Sigmoid colon (tissue), 7 donors: ENCODE measurements around the gene DSCAML1. TPM values are rescaled to one million over a fixed set of nuclear protein-coding genes. Genes with fewer than 3 reads are reported as not detected.

Experiments used
- DNase-seq: peaks from one replicate; pipeline ENCODE4 v3.0.0-alpha.2; 2019
- H3K27ac ChIP-seq, 4 donors: fragments of 200-600 bp; sonication (generic); one replicate each; pipeline ENCODE4 v1.5.1; 2016 to 2019; ENCODE audit warnings: mild to moderate bottlenecking in 1 of 4
- H3K27me3 ChIP-seq, 3 donors: fragments of 200-600 bp; sonication (generic); one replicate each; pipeline ENCODE4 v1.5.1; 2019; ENCODE audit warnings: mild to moderate bottlenecking in 1 of 3
- H3K36me3 ChIP-seq, 4 donors: fragments of 200-600 bp; sonication (generic); one replicate each; pipeline ENCODE4 v1.5.1; 2016 to 2019
- H3K4me1 ChIP-seq, 4 donors: fragments of 200-600 bp; sonication (generic); one replicate each; pipeline ENCODE4 v1.5.1; 2017 to 2019
- H3K4me3 ChIP-seq, 4 donors: fragments of 200-600 bp; sonication (generic); one replicate each; pipeline ENCODE4 v1.5.1; 2017 to 2019; ENCODE audit warnings: mild to moderate bottlenecking in 2 of 4, moderate library complexity in 1 of 4
- H3K9me3 ChIP-seq, 4 donors: fragments of 200-600 bp in 3 of 4; sonication (generic) in 3 of 4; one replicate each; pipeline versions ENCODE4 v1.5.1 to v1.6.1; 2013 to 2019
- EP300 ChIP-seq, 4 donors: sonication (generic); formaldehyde crosslinking; IDR thresholded peaks; one replicate each; pipeline ENCODE4 v1.6.1; 2017; ENCODE audit warnings: antibody characterized with exemption in 4 of 4
- POLR2A ChIP-seq, 2 donors: fragments of 450-650 bp; IDR thresholded peaks; one replicate each; pipeline ENCODE4 v1.6.1; 2016; ENCODE audit warnings: antibody characterized with exemption in 2 of 2, mild to moderate bottlenecking in 2 of 2, moderate library complexity in 2 of 2
- POLR2AphosphoS5 ChIP-seq, 4 donors: sonication (generic); formaldehyde crosslinking; IDR thresholded peaks; one replicate each; pipeline ENCODE4 v1.6.1; 2017; ENCODE audit warnings: antibody characterized with exemption in 4 of 4
- WGBS, 2 donors: extraction: QIAGEN DNeasy Blood & Tissue Kit; methylation state at CpG; one replicate each; pipeline ENCODE4 v1.1.7; 2013; 5-methylcytosine and 5-hydroxymethylcytosine counted together
- intact Hi-C: fragments of 100-400 bp; cut with DNase I; formaldehyde crosslinking; loops from one replicate; pipeline ENCODE4 v1.15.1; 2023
- polyA plus RNA-seq, 3 donors: library from polyadenylated mRNA; stranded (reverse); fragments of 200-250 nt; gene quantifications; one replicate each; pipeline ENCODE4 v1.2.3, GENCODE V29; 2013
- total RNA-seq, 4 donors: library from RNA; depleted of rRNA; stranded (reverse); fragments of >200 nt; gene quantifications; one replicate each; pipeline ENCODE4 v1.1.0, GENCODE V29; 2016
- TF ChIP-seq, protein P1 (sequence below), 4 experiments: fragments of 450-650 bp in 3 of 4; fragments of 200-600 bp in 1 of 4; IDR thresholded peaks; one replicate each; pipeline ENCODE4 v1.5.1; 2016 to 2019; ENCODE audit warnings: antibody characterized with exemption in 4 of 4, mild to moderate bottlenecking in 3 of 4, moderate library complexity in 2 of 4
- donor health status: healthy with polysubstance abuse.
- donor health status: Bipolar disorder and iron deficiency.
- donor health status: healthy.

Gene DSCAML1
- total and polyA plus RNA-seq, 7 donors, result under 0.01 to 7.5 (median 1.2) TPM

- intact Hi-C loops, result no loop called here
- Histone ChIP-seq H3K36me3 (peaks cover 5 to 90% (median 37%) of the 10 kb centered on the region in 4 donors), H3K4me1 (no peaks in the 10 kb centered on the region), H3K27ac (no peak overlapping the region), H3K9me3 (no peaks in the 10 kb centered on the region), H3K4me3 (no peak overlapping the region), H3K27me3 (no peaks in the 10 kb centered on the region)
- 94 to 100% methylated on average over 1 of the region's 1 CpG for WGBS, 2 donors
- TF ChIP-seq POLR2A (IDR thresholded peaks at IDR 0.05) (no peak), EP300 (IDR thresholded peaks at IDR 0.05) (no peak), POLR2AphosphoS5 (IDR thresholded peaks at IDR 0.05) (no peak)
- TF ChIP-seq, protein P1, sequence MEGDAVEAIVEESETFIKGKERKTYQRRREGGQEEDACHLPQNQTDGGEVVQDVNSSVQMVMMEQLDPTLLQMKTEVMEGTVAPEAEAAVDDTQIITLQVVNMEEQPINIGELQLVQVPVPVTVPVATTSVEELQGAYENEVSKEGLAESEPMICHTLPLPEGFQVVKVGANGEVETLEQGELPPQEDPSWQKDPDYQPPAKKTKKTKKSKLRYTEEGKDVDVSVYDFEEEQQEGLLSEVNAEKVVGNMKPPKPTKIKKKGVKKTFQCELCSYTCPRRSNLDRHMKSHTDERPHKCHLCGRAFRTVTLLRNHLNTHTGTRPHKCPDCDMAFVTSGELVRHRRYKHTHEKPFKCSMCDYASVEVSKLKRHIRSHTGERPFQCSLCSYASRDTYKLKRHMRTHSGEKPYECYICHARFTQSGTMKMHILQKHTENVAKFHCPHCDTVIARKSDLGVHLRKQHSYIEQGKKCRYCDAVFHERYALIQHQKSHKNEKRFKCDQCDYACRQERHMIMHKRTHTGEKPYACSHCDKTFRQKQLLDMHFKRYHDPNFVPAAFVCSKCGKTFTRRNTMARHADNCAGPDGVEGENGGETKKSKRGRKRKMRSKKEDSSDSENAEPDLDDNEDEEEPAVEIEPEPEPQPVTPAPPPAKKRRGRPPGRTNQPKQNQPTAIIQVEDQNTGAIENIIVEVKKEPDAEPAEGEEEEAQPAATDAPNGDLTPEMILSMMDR (IDR thresholded peaks at IDR 0.05), result no peak
- DNase-seq, result peak; percentile 7
These were observed 413.0 kb downstream of the DSCAML1 start for GRCh38 chr11:117384045-117384444.

- Histone ChIP-seq H3K27me3 (no peaks in the 10 kb centered on the region), H3K9me3 (no peaks in the 10 kb centered on the region), H3K27ac (no peak overlapping the region), H3K4me3 (no peak overlapping the region), H3K36me3 (peaks cover 5 to 86% (median 37%) of the 10 kb centered on the region in 4 donors), H3K4me1 (no peaks in the 10 kb centered on the region)
- intact Hi-C loops, result no loop called here
- DNase-seq, result peak; percentile 13
- no peak for TF ChIP-seq EP300 (IDR thresholded peaks at IDR 0.05)
- no peak for TF ChIP-seq POLR2A (IDR thresholded peaks at IDR 0.05)
- TF ChIP-seq, protein P1 (IDR thresholded peaks at IDR 0.05), result no peak
- TF ChIP-seq POLR2AphosphoS5 (IDR thresholded peaks at IDR 0.05), result no peak
- WGBS, 2 donors, result 92 to 95% methylated on average over 4 of the region's 4 CpGs
These were observed 414.3 kb downstream of the DSCAML1 start for GRCh38 chr11:117382746-117383145.

GRCh38 chr11:117381481-117382387 is 415.3 kb downstream of the DSCAML1 start:
- TF ChIP-seq POLR2AphosphoS5 (IDR thresholded peaks at IDR 0.05) (no peak), POLR2A (IDR thresholded peaks at IDR 0.05) (no peak), EP300 (IDR thresholded peaks at IDR 0.05) (no peak)
- TF ChIP-seq, protein P1 (IDR thresholded peaks at IDR 0.05), result no peak
- Histone ChIP-seq H3K36me3 (peaks cover 0 to 80% (median 30%) of the 10 kb centered on the region in 4 donors), H3K4me3 (no peak overlapping the region), H3K4me1 (no peaks in the 10 kb centered on the region), H3K27ac (no peak overlapping the region), H3K27me3 (no peaks in the 10 kb centered on the region), H3K9me3 (no peaks in the 10 kb centered on the region)
- 95 to 97% methylated on average over 9 of the region's 9 CpGs for WGBS, 2 donors
- peak; percentile 52 for DNase-seq
- intact Hi-C loops, result no loop called here

DNA sequence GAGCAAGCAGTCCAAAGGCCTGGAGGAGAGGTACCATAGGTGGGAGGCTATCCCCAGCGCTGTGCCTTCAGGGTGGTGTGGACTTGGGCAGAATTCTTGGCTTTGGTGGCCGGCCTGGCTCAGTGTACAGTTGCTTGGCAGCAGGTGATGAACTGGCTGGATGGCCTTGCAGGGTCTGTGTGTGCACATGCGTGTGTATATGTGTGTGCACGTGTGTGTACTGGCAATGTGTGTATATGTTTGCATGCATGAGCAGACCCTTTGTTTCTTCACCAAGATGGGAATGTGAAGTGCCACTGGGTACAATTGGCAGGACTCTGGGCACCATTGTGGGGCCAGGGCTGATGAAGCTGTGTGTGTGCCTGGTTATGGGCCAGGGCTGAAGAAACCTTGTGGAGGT is 416.3 kb downstream of the DSCAML1 start:
- DNase-seq, result peak; percentile 55
- H3K27ac ChIP-seq, result no peak overlapping the region

More for the DNA sequence above, 416.3 kb downstream of the DSCAML1 start:
- H3K4me3 ChIP-seq, result no peak overlapping the region
- TF ChIP-seq EP300 (IDR thresholded peaks at IDR 0.05), result no peak
- TF ChIP-seq, protein P1 (IDR thresholded peaks at IDR 0.05), result no peak
- no peak for TF ChIP-seq POLR2A (IDR thresholded peaks at IDR 0.05)
- TF ChIP-seq POLR2AphosphoS5 (IDR thresholded peaks at IDR 0.05), result no peak
- H3K9me3 ChIP-seq, result no peaks in the 10 kb centered on the region
- peaks cover 0 to 80% (median 36%) of the 10 kb centered on the region in 4 donors for H3K36me3 ChIP-seq
- no peaks in the 10 kb centered on the region for H3K27me3 ChIP-seq
- intact Hi-C loops, result no loop called here
- no peaks in the 10 kb centered on the region for H3K4me1 ChIP-seq
- WGBS, 2 donors, result 94 to 96% methylated on average over 4 of the region's 4 CpGs
